Large intestine (tissue), 3 donors: Measurements from ENCODE around the gene FGFR3. TPM values are rescaled to one million over a fixed set of nuclear protein-coding genes. Genes with fewer than 3 reads are reported as not detected.
A peak's percentile ranks its signal among the peaks of the same experiment; 100 is the strongest.

Experiments used
- DNase-seq, 2 donors: peaks; one replicate each; pipeline versions ENCODE4 v3.0.0 to v3.0.0-alpha.2; 2013
- H3K27ac ChIP-seq: one replicate; pipeline ENCODE4 v1.5.1; 2013; ENCODE audit warnings: low read length
- H3K27me3 ChIP-seq: 2 replicates; pipeline ENCODE4 v1.6.1; 2013; ENCODE audit warnings: low read length; ENCODE audit not compliant: control insufficient read depth, insufficient read depth
- H3K36me3 ChIP-seq: 2 replicates; pipeline ENCODE4 v1.6.1; 2013; ENCODE audit warnings: low read length; ENCODE audit not compliant: control insufficient read depth, insufficient read depth
- H3K4me1 ChIP-seq: one replicate; pipeline ENCODE4 v1.6.1; 2013; ENCODE audit warnings: low read length; ENCODE audit not compliant: control insufficient read depth, insufficient read depth
- H3K4me3 ChIP-seq: one replicate; pipeline ENCODE4 v1.5.1; 2013; ENCODE audit warnings: low read length
- H3K9me3 ChIP-seq: one replicate; pipeline ENCODE4 v1.6.1; 2013; ENCODE audit warnings: mild to moderate bottlenecking, low read depth, low read length, moderate library complexity; ENCODE audit not compliant: control insufficient read depth
- WGBS: methylation state at CpG from one replicate; pipeline ENCODE4 v1.1.5; 2013; ENCODE audit warnings: low lambda C conversion rate; ENCODE audit not compliant: insufficient coverage; 5-methylcytosine and 5-hydroxymethylcytosine counted together
- polyA plus RNA-seq: library from polyadenylated mRNA; unstranded; fragments of 120-200 nt; gene quantifications from one replicate; pipeline ENCODE4 v1.2.1, GENCODE V29; 2013

Gene FGFR3
- polyA plus RNA-seq, 1 donor = 228 TPM

GRCh38 chr4:1802720-1803522 lies 9.8 kb downstream of the FGFR3 start:
- Histone ChIP-seq H3K36me3 (peaks cover 84% of the 10 kb centered on the region), H3K9me3 (peaks cover 19% of the 10 kb centered on the region), H3K27me3 (no peaks in the 10 kb centered on the region), H3K27ac (peak overlapping the region; percentile 50), H3K4me1 (peaks cover 77% of the 10 kb centered on the region), H3K4me3 (no peak overlapping the region)
- DNase-seq = no peak
- WGBS = no CpG with 5 or more reads among the region's 71 CpGs

DNA sequence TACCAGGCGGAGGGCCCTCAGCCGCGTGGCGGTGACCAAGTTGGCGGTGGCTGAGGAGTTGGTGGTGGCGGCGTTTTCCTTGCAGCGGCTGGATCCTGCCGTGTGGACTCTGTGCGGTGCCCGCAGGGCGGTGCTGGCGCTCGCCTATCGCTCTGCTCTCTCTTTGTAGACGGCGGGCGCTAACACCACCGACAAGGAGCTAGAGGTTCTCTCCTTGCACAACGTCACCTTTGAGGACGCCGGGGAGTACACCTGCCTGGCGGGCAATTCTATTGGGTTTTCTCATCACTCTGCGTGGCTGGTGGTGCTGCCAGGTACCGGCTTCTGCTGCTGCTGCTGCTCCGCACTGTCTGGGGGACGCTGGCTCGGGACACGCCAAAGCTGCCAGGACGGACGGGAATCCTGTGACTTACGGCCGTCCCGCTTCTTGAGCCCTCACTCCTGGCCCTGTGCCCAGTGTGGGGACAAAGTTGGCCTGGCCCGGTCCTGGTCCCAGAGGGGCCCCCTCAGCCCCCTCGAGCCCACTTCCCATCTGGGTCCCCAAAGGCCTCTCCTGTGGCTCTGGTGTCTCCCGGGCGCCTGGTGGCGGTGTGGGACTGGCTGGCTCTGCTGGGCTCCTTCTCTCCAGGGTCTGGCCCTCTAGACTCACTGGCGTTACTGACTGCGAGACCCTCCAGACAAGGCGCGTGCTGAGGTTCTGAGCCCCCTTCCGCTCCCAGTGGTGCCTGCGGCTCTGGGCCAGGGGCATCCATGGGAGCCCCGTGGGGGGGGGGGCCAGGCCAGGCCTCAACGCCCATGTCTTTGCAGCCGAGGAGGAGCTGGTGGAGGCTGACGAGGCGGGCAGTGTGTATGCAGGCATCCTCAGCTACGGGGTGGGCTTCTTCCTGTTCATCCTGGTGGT lies 10.7 kb downstream of the FGFR3 start:
- Histone ChIP-seq H3K4me1 (peaks cover 79% of the 10 kb centered on the region), H3K9me3 (peaks cover 19% of the 10 kb centered on the region), H3K27ac (peak overlapping the region; percentile 20), H3K36me3 (peaks cover 88% of the 10 kb centered on the region), H3K27me3 (no peaks in the 10 kb centered on the region), H3K4me3 (no peak overlapping the region)
- DNase-seq = no peak
- no CpG with 5 or more reads among the region's 51 CpGs for WGBS

- Histone ChIP-seq H3K9me3 (peaks cover 19% of the 10 kb centered on the region), H3K4me1 (peaks cover 79% of the 10 kb centered on the region), H3K36me3 (peaks cover 82% of the 10 kb centered on the region), H3K27ac (no peak overlapping the region), H3K27me3 (no peaks in the 10 kb centered on the region), H3K4me3 (no peak overlapping the region)
- WGBS = no CpG with 5 or more reads among the region's 37 CpGs
- no peak for DNase-seq
Measured at GRCh38 chr4:1804638-1805492, 11.8 kb downstream of the FGFR3 start.

- Histone ChIP-seq H3K9me3 (peaks cover 19% of the 10 kb centered on the region), H3K27ac (no peak overlapping the region), H3K4me1 (peaks cover 71% of the 10 kb centered on the region), H3K4me3 (no peak overlapping the region), H3K27me3 (no peaks in the 10 kb centered on the region), H3K36me3 (peaks cover 78% of the 10 kb centered on the region)
- no CpG with 5 or more reads among the region's 47 CpGs for WGBS
- DNase-seq = no peak
Measured at GRCh38 chr4:1805493-1806222, 12.6 kb downstream of the FGFR3 start.

DNA sequence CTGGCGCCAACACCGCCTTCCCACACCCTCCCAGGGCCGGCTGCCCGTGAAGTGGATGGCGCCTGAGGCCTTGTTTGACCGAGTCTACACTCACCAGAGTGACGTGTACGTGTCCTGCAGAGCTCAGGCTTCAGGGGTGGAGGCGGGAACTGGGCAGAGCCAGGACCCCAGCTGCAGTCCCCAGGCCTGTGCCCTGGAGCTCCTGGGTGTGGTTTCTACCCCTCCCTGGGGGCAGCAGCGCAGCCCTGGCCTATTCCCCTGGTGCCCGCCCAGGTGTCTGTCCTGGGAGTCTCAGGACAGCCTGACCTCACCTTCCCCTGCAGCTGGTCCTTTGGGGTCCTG lies 13.1 kb downstream of the FGFR3 start:
- Histone ChIP-seq H3K36me3 (peaks cover 74% of the 10 kb centered on the region), H3K4me1 (peaks cover 65% of the 10 kb centered on the region), H3K27ac (no peak overlapping the region), H3K9me3 (peaks cover 18% of the 10 kb centered on the region), H3K4me3 (no peak overlapping the region), H3K27me3 (no peaks in the 10 kb centered on the region)
- WGBS = no CpG with 5 or more reads among the region's 11 CpGs
- no peak for DNase-seq

GRCh38 chr4:1806596-1807331 lies 13.7 kb downstream of the FGFR3 start:
- DNase-seq = no peak
- no peaks in the 10 kb centered on the region for H3K27me3 ChIP-seq
- no peak overlapping the region for H3K4me3 ChIP-seq
- H3K9me3 ChIP-seq = peaks cover 12% of the 10 kb centered on the region
- H3K4me1 ChIP-seq = peaks cover 61% of the 10 kb centered on the region
- no CpG with 5 or more reads among the region's 41 CpGs for WGBS
- peaks cover 72% of the 10 kb centered on the region for H3K36me3 ChIP-seq
- H3K27ac ChIP-seq = no peak overlapping the region

GRCh38 chr4:1807332-1807777 lies 14.3 kb downstream of the FGFR3 start:
- no peak for DNase-seq
- no CpG with 5 or more reads among the region's 16 CpGs for WGBS
- Histone ChIP-seq H3K4me1 (peaks cover 57% of the 10 kb centered on the region), H3K9me3 (peaks cover 6% of the 10 kb centered on the region), H3K4me3 (no peak overlapping the region), H3K27ac (no peak overlapping the region), H3K27me3 (no peaks in the 10 kb centered on the region), H3K36me3 (peaks cover 66% of the 10 kb centered on the region)

GRCh38 chr4:1808396-1808795 lies 15.3 kb downstream of the FGFR3 start:
- no peak for DNase-seq
- Histone ChIP-seq H3K36me3 (peaks cover 63% of the 10 kb centered on the region), H3K4me3 (no peak overlapping the region), H3K9me3 (peaks cover 2% of the 10 kb centered on the region), H3K27ac (peak overlapping the region; percentile 36), H3K27me3 (no peaks in the 10 kb centered on the region), H3K4me1 (peaks cover 54% of the 10 kb centered on the region)
- WGBS = no CpG with 5 or more reads among the region's 6 CpGs
